ENCODE data around the gene OTULIN.

Gene OTULIN

GRCh38 chr5:14679595-14679994 is 15.1 kb downstream of the OTULIN start:
- TF ChIP-seq, protein P1, sequence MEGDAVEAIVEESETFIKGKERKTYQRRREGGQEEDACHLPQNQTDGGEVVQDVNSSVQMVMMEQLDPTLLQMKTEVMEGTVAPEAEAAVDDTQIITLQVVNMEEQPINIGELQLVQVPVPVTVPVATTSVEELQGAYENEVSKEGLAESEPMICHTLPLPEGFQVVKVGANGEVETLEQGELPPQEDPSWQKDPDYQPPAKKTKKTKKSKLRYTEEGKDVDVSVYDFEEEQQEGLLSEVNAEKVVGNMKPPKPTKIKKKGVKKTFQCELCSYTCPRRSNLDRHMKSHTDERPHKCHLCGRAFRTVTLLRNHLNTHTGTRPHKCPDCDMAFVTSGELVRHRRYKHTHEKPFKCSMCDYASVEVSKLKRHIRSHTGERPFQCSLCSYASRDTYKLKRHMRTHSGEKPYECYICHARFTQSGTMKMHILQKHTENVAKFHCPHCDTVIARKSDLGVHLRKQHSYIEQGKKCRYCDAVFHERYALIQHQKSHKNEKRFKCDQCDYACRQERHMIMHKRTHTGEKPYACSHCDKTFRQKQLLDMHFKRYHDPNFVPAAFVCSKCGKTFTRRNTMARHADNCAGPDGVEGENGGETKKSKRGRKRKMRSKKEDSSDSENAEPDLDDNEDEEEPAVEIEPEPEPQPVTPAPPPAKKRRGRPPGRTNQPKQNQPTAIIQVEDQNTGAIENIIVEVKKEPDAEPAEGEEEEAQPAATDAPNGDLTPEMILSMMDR (IDR thresholded peaks at IDR 0.05; ENCODE audit: insufficient read depth, low read depth, low read length, missing control alignments): no peak
- no peak for DNase-seq (ENCODE audit: low read depth)
- H3K4me3 ChIP-seq (ENCODE audit: low read depth, low read length): no peak overlapping the region

DNA sequence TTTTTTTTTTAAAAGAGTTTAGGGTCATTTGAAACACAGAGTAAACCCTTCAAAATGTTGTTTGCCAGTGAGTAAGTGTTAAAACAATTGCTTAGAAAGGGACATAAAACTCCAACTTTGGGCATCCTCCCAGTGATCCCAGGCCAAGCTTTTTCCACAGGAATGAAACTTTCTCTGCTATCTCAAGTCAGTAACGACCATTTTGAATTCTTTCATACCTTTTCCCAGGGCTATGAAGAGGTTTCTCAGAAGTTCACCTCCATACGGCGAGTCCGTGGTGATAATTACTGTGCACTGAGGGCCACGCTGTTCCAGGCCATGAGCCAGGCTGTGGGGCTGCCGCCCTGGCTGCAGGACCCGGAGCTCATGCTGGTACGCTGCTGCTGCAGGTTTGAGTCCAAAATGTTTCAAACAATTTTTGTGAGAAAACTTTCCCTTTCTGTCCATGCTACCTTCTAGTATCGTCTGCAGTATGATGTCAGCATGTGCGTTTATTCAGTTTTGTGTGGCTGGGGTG is 16.8 kb downstream of the OTULIN start:
- H3K4me3 ChIP-seq (ENCODE audit: low read depth, low read length): no peak overlapping the region
- TF ChIP-seq, protein P1 (IDR thresholded peaks at IDR 0.05; ENCODE audit: insufficient read depth, low read depth, low read length, missing control alignments): no peak
- no peak for DNase-seq (ENCODE audit: low read depth)

- H3K4me3 ChIP-seq (ENCODE audit: low read depth, low read length): no peak overlapping the region
- TF ChIP-seq, protein P1 (IDR thresholded peaks at IDR 0.05; ENCODE audit: insufficient read depth, low read depth, low read length, missing control alignments): no peak
- no peak for DNase-seq (ENCODE audit: low read depth)
These were observed 19.5 kb downstream of the OTULIN start for GRCh38 chr5:14683906-14684455.

GRCh38 chr5:14684757-14685156 is 20.2 kb downstream of the OTULIN start:
- TF ChIP-seq, protein P1 (IDR thresholded peaks at IDR 0.05; ENCODE audit: insufficient read depth, low read depth, low read length, missing control alignments): no peak
- DNase-seq (ENCODE audit: low read depth): no peak
- H3K4me3 ChIP-seq (ENCODE audit: low read depth, low read length): no peak overlapping the region

DNA sequence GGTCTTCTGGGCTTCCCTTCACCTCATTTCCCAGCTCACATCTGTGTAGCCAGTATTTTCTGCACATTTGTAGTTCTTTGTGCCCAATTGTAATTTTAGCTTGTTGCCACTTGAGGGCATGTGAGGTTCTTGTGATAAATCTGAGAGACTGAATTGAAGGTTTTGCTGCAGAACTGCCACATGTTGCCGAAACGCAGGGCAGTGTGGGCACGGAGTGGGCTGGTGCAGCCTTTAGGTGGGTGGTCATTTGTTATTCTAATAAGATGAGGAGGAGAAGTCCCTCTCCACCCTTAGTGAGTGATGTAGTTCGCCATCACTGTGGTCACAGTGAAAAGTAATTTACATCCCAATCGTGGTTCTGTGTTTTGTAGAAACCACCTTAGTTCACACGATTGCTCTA is 21.2 kb downstream of the OTULIN start:
- TF ChIP-seq, protein P1 (IDR thresholded peaks at IDR 0.05; ENCODE audit: insufficient read depth, low read depth, low read length, missing control alignments): peak; percentile 58
- no peak overlapping the region for H3K4me3 ChIP-seq (ENCODE audit: low read depth, low read length)
- DNase-seq (ENCODE audit: low read depth): peak; percentile 79

- H3K4me3 ChIP-seq (ENCODE audit: low read depth, low read length): no peak overlapping the region
- DNase-seq (ENCODE audit: low read depth): no peak
- TF ChIP-seq, protein P1 (IDR thresholded peaks at IDR 0.05; ENCODE audit: insufficient read depth, low read depth, low read length, missing control alignments): no peak
These were observed 22.0 kb downstream of the OTULIN start for GRCh38 chr5:14686517-14686916.
